GM23338 (cell line): ENCODE results near the gene H1-8. TPM values are rescaled to one million over a fixed set of nuclear protein-coding genes. Genes with fewer than 3 reads are reported as not detected.

Source experiments
- ATAC-seq: fragments of 200-7000 bp; cut with Tn5 transposase; 3 replicates; pipeline ENCODE4 v1.9.1; 2020
- DNase-seq: peaks from one replicate; pipeline ENCODE4 v3.0.0-alpha.2; 2015; ENCODE audit warnings: low spot score
- H2AFZ ChIP-seq: fragments of 200-600 bp; sonication (generic); 2 replicates; pipeline ENCODE4 v1.8.0; 2016; ENCODE audit warnings: antibody characterized with exemption, mild to moderate bottlenecking, moderate library complexity
- H3F3A ChIP-seq: fragments of 200-600 bp; sonication (generic); replicated peaks from 2 replicates; pipeline ENCODE4 v1.8.0; 2017; ENCODE audit warnings: antibody characterized with exemption, mixed run types, low read depth
- H3K27ac ChIP-seq: fragments of 200-600 bp; sonication (generic); 2 replicates; pipeline ENCODE4 v1.6.1; 2016; ENCODE audit warnings: low read depth
- H3K27me3 ChIP-seq: fragments of 200-600 bp; sonication (generic); 2 replicates; pipeline ENCODE4 v1.8.0; 2016; ENCODE audit warnings: mild to moderate bottlenecking, mixed run types, moderate library complexity; ENCODE audit not compliant: insufficient read depth
- H3K36me3 ChIP-seq: fragments of 200-600 bp; sonication (generic); 2 replicates; pipeline ENCODE4 v1.8.0; 2016; ENCODE audit warnings: mild to moderate bottlenecking; ENCODE audit not compliant: insufficient read depth
- H3K4me1 ChIP-seq: fragments of 200-600 bp; sonication (generic); 2 replicates; pipeline ENCODE4 v1.8.0; 2016; ENCODE audit warnings: mild to moderate bottlenecking, moderate library complexity; ENCODE audit not compliant: insufficient read depth
- H3K4me2 ChIP-seq: fragments of 200-600 bp; sonication (generic); 2 replicates; pipeline ENCODE4 v1.7.1; 2017; ENCODE audit warnings: mixed run types
- H3K4me3 ChIP-seq: fragments of 200-600 bp; sonication (generic); 2 replicates; pipeline ENCODE4 v1.6.1; 2016; ENCODE audit warnings: mixed run types
- H3K79me2 ChIP-seq: fragments of 200-600 bp; sonication (generic); replicated peaks from 2 replicates; pipeline ENCODE4 v1.8.0; 2017; ENCODE audit warnings: mild to moderate bottlenecking; ENCODE audit not compliant: insufficient read depth
- H3K9me2 ChIP-seq: fragments of 200-600 bp; sonication (generic); 2 replicates; pipeline ENCODE4 v1.8.0; 2017; ENCODE audit not compliant: insufficient read depth
- H4K20me1 ChIP-seq: fragments of 200-600 bp; sonication (generic); replicated peaks from 2 replicates; pipeline ENCODE4 v1.8.0; 2017; ENCODE audit warnings: mild to moderate bottlenecking; ENCODE audit not compliant: insufficient read depth
- H3K27ac Mint-ChIP-seq: 2 replicates; pipeline ENCODE4 v1.8.0; 2020; ENCODE audit warnings: inconsistent platforms, mild to moderate bottlenecking, moderate library complexity, mixed read lengths
- H3K27me3 Mint-ChIP-seq: 3 replicates; pipeline ENCODE4 v1.8.0; 2022; ENCODE audit warnings: low read depth, mild to moderate bottlenecking, moderate library complexity, mixed read lengths, inconsistent platforms; ENCODE audit not compliant: insufficient read depth, poor library complexity
- H3K36me3 Mint-ChIP-seq: 3 replicates; pipeline ENCODE4 v1.8.0; 2021; ENCODE audit warnings: low read depth, mild to moderate bottlenecking, inconsistent platforms, moderate library complexity, mixed read lengths
- H3K4me1 Mint-ChIP-seq: 3 replicates; pipeline ENCODE4 v1.8.0; 2020; ENCODE audit warnings: mild to moderate bottlenecking, inconsistent platforms, mixed read lengths
- H3K4me3 Mint-ChIP-seq: 3 replicates; pipeline ENCODE4 v1.8.0; 2021; ENCODE audit warnings: moderate library complexity, mild to moderate bottlenecking, inconsistent platforms, mixed read lengths
- H3K9me3 Mint-ChIP-seq: 3 replicates; pipeline ENCODE4 v1.8.0; 2020; ENCODE audit warnings: moderate library complexity, mild to moderate bottlenecking, inconsistent platforms, mixed read lengths
- CREB1 ChIP-seq: fragments of 250-450 bp; sonication (Bioruptor Pico); IDR thresholded peaks from 2 replicates; pipeline ENCODE4 v1.5.0; 2020; ENCODE audit warnings: low read depth, mild to moderate bottlenecking, moderate library complexity
- EZH2phosphoT487 ChIP-seq: fragments of 200-600 bp; sonication (generic); IDR thresholded peaks from one replicate; pipeline ENCODE4 v1.8.1; 2018; ENCODE audit warnings: antibody characterized with exemption; ENCODE audit not compliant: unreplicated experiment
- JUNB ChIP-seq: IDR thresholded peaks from one replicate; pipeline ENCODE4 v1.6.1; 2016; ENCODE audit warnings: antibody characterized with exemption; ENCODE audit not compliant: unreplicated experiment
- NANOG ChIP-seq: IDR thresholded peaks from 2 replicates; pipeline ENCODE4 v1.6.1; 2016; ENCODE audit warnings: antibody characterized with exemption, borderline replicate concordance
- STAT1 ChIP-seq: IDR thresholded peaks from one replicate; pipeline ENCODE4 v1.6.1; 2016; ENCODE audit warnings: antibody characterized with exemption; ENCODE audit not compliant: unreplicated experiment
- ZNF114 ChIP-seq: fragments of 250-450 bp; sonication (Bioruptor Pico); IDR thresholded peaks from 2 replicates; pipeline ENCODE4 v1.5.0; 2020; ENCODE audit warnings: mild to moderate bottlenecking, moderate library complexity
- ZNF331 ChIP-seq: fragments of 250-450 bp; sonication (Bioruptor Pico); IDR thresholded peaks from 2 replicates; pipeline ENCODE4 v1.5.0; 2020; ENCODE audit warnings: low read depth, mild to moderate bottlenecking, moderate library complexity
- polyA plus RNA-seq: library from polyadenylated mRNA; unstranded; fragments of >200 nt; fragmentation: Nextera tagmentation; extraction: Ambion mirVana; gene quantifications from 2 replicates; pipeline ENCODE4 v1.2.1, GENCODE V29; 2016
- total RNA-seq: library from RNA; depleted of rRNA; stranded (reverse); fragments of >200 nt; shearing (Covaris generic); gene quantifications from 2 replicates; pipeline ENCODE4 v1.2.3, GENCODE V29; 2014
- TF ChIP-seq, protein P1 (sequence below), 2 experiments: fragments of 200-600 bp in 1 of 2; sonication (generic) in 1 of 2; conservative IDR thresholded peaks; 2 replicates each; pipeline versions ENCODE4 v1.5.1 to v1.6.1; 2016 to 2017; ENCODE audit warnings: antibody characterized with exemption in 2 of 2, low read depth in 2 of 2, mild to moderate bottlenecking in 2 of 2, moderate library complexity in 1 of 2
- TF ChIP-seq, protein P2 (sequence below): IDR thresholded peaks from one replicate; pipeline ENCODE4 v1.6.1; 2018; ENCODE audit warnings: antibody characterized with exemption; ENCODE audit not compliant: unreplicated experiment
- TF ChIP-seq, protein P3 (sequence below): fragments of 250-450 bp; sonication (Bioruptor Pico); IDR thresholded peaks from 2 replicates; pipeline ENCODE4 v1.5.0; 2020; ENCODE audit warnings: mild to moderate bottlenecking, moderate library complexity

Gene H1-8
- total and polyA plus RNA-seq, 2 experiments from 2014 or later: not detected

DNA sequence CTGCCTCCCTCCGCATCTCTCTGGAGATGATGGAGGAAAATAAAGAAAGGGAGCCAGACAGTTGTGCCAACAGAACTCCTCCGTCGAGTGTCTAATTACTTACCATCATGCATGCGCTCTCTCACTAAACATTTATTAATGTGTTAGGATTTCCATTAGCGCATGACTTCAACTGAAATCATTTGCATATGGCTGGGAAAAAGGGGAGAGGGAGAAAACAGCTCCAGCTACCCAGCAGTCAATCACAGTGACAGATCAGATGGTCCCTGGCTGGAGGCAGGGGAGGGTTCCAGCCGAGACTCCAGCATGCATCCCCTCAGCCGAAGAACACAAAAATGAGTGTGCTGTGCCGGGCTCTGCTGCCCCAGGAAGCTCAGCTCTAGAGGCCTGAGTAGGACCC lies 21.4 kb upstream of the H1-8 start (continued):
- TF ChIP-seq, protein P1, sequence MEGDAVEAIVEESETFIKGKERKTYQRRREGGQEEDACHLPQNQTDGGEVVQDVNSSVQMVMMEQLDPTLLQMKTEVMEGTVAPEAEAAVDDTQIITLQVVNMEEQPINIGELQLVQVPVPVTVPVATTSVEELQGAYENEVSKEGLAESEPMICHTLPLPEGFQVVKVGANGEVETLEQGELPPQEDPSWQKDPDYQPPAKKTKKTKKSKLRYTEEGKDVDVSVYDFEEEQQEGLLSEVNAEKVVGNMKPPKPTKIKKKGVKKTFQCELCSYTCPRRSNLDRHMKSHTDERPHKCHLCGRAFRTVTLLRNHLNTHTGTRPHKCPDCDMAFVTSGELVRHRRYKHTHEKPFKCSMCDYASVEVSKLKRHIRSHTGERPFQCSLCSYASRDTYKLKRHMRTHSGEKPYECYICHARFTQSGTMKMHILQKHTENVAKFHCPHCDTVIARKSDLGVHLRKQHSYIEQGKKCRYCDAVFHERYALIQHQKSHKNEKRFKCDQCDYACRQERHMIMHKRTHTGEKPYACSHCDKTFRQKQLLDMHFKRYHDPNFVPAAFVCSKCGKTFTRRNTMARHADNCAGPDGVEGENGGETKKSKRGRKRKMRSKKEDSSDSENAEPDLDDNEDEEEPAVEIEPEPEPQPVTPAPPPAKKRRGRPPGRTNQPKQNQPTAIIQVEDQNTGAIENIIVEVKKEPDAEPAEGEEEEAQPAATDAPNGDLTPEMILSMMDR (conservative IDR thresholded peaks at IDR 0.05; ENCODE audit: low read depth in 2 of 2): no peak
- TF ChIP-seq NANOG: no peak
- no peak for TF ChIP-seq ZNF114 (CRISPR knock-in tag)

DNA sequence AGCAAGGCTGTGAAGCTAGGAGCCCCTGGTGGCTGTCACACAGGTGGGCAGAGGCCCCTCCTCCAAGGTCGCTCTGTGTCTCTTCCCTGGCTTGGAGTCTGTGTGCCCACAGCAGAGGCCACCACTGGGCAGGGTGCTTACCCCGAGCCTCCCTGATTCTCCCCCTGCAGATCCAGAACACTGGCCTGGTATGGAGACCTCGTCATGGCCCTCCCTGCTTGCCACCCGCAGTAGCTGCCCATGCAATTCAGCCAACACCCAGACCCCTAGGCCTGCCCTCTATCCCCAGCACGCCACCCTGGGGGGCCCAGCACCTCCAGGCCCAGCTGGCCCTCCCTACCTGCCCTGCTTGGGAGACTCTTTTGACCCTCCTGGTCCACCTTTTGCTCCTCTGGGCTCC lies 20.0 kb upstream of the H1-8 start:
- H3K27me3 Mint-ChIP-seq: peaks cover 12% of the 10 kb centered on the region
- Histone ChIP-seq H3K4me3 (no peak overlapping the region), H3F3A (no peaks in the 10 kb centered on the region), H3K9me2 (no peaks in the 10 kb centered on the region), H3K36me3 (no peaks in the 10 kb centered on the region), H3K27ac (no peak overlapping the region), H3K4me2 (no peak overlapping the region), H3K27me3 (no peaks in the 10 kb centered on the region), H3K79me2 (no peaks in the 10 kb centered on the region), H3K4me1 (no peaks in the 10 kb centered on the region), H4K20me1 (no peaks in the 10 kb centered on the region), H2AFZ (no peak overlapping the region)
- H3K4me3 Mint-ChIP-seq: no peak overlapping the region
- peaks cover 18% of the 10 kb centered on the region for H3K4me1 Mint-ChIP-seq
- H3K36me3 Mint-ChIP-seq: no peaks in the 10 kb centered on the region
- no peaks in the 10 kb centered on the region for H3K9me3 Mint-ChIP-seq
- DNase-seq: no peak
- H3K27ac Mint-ChIP-seq: no peak overlapping the region
- no peak for ATAC-seq
- no peak for TF ChIP-seq JUNB
- no peak for TF ChIP-seq ZNF114 (CRISPR knock-in tag)
- no peak for TF ChIP-seq CREB1
- TF ChIP-seq, protein P2, sequence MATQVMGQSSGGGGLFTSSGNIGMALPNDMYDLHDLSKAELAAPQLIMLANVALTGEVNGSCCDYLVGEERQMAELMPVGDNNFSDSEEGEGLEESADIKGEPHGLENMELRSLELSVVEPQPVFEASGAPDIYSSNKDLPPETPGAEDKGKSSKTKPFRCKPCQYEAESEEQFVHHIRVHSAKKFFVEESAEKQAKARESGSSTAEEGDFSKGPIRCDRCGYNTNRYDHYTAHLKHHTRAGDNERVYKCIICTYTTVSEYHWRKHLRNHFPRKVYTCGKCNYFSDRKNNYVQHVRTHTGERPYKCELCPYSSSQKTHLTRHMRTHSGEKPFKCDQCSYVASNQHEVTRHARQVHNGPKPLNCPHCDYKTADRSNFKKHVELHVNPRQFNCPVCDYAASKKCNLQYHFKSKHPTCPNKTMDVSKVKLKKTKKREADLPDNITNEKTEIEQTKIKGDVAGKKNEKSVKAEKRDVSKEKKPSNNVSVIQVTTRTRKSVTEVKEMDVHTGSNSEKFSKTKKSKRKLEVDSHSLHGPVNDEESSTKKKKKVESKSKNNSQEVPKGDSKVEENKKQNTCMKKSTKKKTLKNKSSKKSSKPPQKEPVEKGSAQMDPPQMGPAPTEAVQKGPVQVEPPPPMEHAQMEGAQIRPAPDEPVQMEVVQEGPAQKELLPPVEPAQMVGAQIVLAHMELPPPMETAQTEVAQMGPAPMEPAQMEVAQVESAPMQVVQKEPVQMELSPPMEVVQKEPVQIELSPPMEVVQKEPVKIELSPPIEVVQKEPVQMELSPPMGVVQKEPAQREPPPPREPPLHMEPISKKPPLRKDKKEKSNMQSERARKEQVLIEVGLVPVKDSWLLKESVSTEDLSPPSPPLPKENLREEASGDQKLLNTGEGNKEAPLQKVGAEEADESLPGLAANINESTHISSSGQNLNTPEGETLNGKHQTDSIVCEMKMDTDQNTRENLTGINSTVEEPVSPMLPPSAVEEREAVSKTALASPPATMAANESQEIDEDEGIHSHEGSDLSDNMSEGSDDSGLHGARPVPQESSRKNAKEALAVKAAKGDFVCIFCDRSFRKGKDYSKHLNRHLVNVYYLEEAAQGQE: no peak
- TF ChIP-seq STAT1: no peak
- TF ChIP-seq, protein P1 (conservative IDR thresholded peaks at IDR 0.05; ENCODE audit: low read depth in 2 of 2): no peak
- TF ChIP-seq, protein P3, sequence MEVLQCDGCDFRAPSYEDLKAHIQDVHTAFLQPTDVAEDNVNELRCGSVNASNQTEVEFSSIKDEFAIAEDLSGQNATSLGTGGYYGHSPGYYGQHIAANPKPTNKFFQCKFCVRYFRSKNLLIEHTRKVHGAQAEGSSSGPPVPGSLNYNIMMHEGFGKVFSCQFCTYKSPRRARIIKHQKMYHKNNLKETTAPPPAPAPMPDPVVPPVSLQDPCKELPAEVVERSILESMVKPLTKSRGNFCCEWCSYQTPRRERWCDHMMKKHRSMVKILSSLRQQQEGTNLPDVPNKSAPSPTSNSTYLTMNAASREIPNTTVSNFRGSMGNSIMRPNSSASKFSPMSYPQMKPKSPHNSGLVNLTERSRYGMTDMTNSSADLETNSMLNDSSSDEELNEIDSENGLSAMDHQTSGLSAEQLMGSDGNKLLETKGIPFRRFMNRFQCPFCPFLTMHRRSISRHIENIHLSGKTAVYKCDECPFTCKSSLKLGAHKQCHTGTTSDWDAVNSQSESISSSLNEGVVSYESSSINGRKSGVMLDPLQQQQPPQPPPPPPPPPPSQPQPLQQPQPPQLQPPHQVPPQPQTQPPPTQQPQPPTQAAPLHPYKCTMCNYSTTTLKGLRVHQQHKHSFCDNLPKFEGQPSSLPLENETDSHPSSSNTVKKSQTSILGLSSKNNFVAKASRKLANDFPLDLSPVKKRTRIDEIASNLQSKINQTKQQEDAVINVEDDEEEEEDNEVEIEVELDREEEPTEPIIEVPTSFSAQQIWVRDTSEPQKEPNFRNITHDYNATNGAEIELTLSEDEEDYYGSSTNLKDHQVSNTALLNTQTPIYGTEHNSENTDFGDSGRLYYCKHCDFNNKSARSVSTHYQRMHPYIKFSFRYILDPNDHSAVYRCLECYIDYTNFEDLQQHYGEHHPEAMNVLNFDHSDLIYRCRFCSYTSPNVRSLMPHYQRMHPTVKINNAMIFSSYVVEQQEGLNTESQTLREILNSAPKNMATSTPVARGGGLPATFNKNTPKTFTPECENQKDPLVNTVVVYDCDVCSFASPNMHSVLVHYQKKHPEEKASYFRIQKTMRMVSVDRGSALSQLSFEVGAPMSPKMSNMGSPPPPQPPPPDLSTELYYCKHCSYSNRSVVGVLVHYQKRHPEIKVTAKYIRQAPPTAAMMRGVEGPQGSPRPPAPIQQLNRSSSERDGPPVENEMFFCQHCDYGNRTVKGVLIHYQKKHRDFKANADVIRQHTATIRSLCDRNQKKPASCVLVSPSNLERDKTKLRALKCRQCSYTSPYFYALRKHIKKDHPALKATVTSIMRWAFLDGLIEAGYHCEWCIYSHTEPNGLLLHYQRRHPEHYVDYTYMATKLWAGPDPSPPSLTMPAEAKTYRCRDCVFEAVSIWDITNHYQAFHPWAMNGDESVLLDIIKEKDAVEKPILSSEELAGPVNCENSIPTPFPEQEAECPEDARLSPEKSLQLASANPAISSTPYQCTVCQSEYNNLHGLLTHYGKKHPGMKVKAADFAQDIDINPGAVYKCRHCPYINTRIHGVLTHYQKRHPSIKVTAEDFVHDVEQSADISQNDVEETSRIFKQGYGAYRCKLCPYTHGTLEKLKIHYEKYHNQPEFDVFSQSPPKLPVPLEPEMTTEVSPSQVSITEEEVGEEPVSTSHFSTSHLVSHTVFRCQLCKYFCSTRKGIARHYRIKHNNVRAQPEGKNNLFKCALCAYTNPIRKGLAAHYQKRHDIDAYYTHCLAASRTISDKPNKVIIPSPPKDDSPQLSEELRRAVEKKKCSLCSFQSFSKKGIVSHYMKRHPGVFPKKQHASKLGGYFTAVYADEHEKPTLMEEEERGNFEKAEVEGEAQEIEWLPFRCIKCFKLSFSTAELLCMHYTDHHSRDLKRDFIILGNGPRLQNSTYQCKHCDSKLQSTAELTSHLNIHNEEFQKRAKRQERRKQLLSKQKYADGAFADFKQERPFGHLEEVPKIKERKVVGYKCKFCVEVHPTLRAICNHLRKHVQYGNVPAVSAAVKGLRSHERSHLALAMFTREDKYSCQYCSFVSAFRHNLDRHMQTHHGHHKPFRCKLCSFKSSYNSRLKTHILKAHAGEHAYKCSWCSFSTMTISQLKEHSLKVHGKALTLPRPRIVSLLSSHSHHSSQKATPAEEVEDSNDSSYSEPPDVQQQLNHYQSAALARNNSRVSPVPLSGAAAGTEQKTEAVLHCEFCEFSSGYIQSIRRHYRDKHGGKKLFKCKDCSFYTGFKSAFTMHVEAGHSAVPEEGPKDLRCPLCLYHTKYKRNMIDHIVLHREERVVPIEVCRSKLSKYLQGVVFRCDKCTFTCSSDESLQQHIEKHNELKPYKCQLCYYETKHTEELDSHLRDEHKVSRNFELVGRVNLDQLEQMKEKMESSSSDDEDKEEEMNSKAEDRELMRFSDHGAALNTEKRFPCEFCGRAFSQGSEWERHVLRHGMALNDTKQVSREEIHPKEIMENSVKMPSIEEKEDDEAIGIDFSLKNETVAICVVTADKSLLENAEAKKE (CRISPR knock-in tag): no peak
- TF ChIP-seq ZNF331 (CRISPR knock-in tag): no peak
- TF ChIP-seq NANOG: no peak
- no peak for TF ChIP-seq EZH2phosphoT487
